Endothelial cell (in vitro differentiated cells): ENCODE measurements around the gene SRGAP3. TPM values are rescaled to one million over a fixed set of nuclear protein-coding genes. Genes with fewer than 3 reads are reported as not detected.

Source experiments
- DNase-seq: peaks from one replicate; pipeline ENCODE4 v3.0.0; 2021; ENCODE audit warnings: low spot score
- H3K27ac Mint-ChIP-seq: one replicate; pipeline ENCODE4 v1.8.0; 2021; ENCODE audit warnings: mixed read lengths, inconsistent platforms; ENCODE audit not compliant: unreplicated experiment
- H3K27me3 Mint-ChIP-seq: one replicate; pipeline ENCODE4 v1.8.0; 2021; ENCODE audit warnings: mild to moderate bottlenecking, moderate library complexity, mixed read lengths, inconsistent platforms; ENCODE audit not compliant: unreplicated experiment
- H3K36me3 Mint-ChIP-seq: one replicate; pipeline ENCODE4 v1.8.0; 2021; ENCODE audit warnings: mild to moderate bottlenecking, low read depth, mixed read lengths, inconsistent platforms; ENCODE audit not compliant: unreplicated experiment
- H3K4me1 Mint-ChIP-seq: one replicate; pipeline ENCODE4 v1.8.0; 2021; ENCODE audit warnings: mild to moderate bottlenecking, mixed read lengths, inconsistent platforms; ENCODE audit not compliant: unreplicated experiment
- H3K4me3 Mint-ChIP-seq: one replicate; pipeline ENCODE4 v1.8.0; 2021; ENCODE audit warnings: mild to moderate bottlenecking, mixed read lengths, inconsistent platforms; ENCODE audit not compliant: unreplicated experiment
- H3K9me3 Mint-ChIP-seq: one replicate; pipeline ENCODE4 v1.8.0; 2021; ENCODE audit warnings: mixed read lengths, inconsistent platforms; ENCODE audit not compliant: unreplicated experiment
- CTCF ChIP-seq: fragments of 200-600 bp; sonication (generic); IDR thresholded peaks from one replicate; pipeline ENCODE4 v1.5.0; 2021; ENCODE audit warnings: antibody characterized with exemption; ENCODE audit not compliant: unreplicated experiment
- total RNA-seq: library from RNA; stranded (reverse); fragmentation: NEBNext Ultra II Directional; extraction: Animal tissue kit (Norgen Biotek cat#: 25700); gene quantifications from one replicate; pipeline ENCODE4 v1.2.1, GENCODE V29; 2021; ENCODE audit not compliant: unreplicated experiment

Gene SRGAP3
- total RNA-seq, 1 donor from 2014 or later: 12.0 TPM

- no peaks in the 10 kb centered on the region for H3K36me3 Mint-ChIP-seq
- no peak for TF ChIP-seq CTCF
- no peaks in the 10 kb centered on the region for H3K4me1 Mint-ChIP-seq
- no peak for DNase-seq
- H3K27ac Mint-ChIP-seq: no peak overlapping the region
- no peak overlapping the region for H3K4me3 Mint-ChIP-seq
- peaks cover 4% of the 10 kb centered on the region for H3K27me3 Mint-ChIP-seq
- H3K9me3 Mint-ChIP-seq: no peaks in the 10 kb centered on the region
These were observed 38.1 kb downstream of the SRGAP3 start for GRCh38 chr3:9211155-9211950.

- no peak for DNase-seq
- Mint-ChIP-seq H3K36me3 (no peaks in the 10 kb centered on the region), H3K4me1 (no peaks in the 10 kb centered on the region), H3K4me3 (no peak overlapping the region), H3K27me3 (peaks cover 4% of the 10 kb centered on the region), H3K27ac (no peak overlapping the region), H3K9me3 (no peaks in the 10 kb centered on the region)
- TF ChIP-seq CTCF: no peak
These were observed 39.7 kb downstream of the SRGAP3 start for GRCh38 chr3:9209777-9210176.

- H3K4me1 Mint-ChIP-seq: no peaks in the 10 kb centered on the region
- no peaks in the 10 kb centered on the region for H3K36me3 Mint-ChIP-seq
- no peak for DNase-seq
- no peak overlapping the region for H3K4me3 Mint-ChIP-seq
- H3K9me3 Mint-ChIP-seq: no peaks in the 10 kb centered on the region
- no peak overlapping the region for H3K27ac Mint-ChIP-seq
- TF ChIP-seq CTCF: no peak
- H3K27me3 Mint-ChIP-seq: peaks cover 3% of the 10 kb centered on the region
These were observed 40.8 kb downstream of the SRGAP3 start for GRCh38 chr3:9208605-9209152.

- Mint-ChIP-seq H3K27ac (no peak overlapping the region), H3K27me3 (peaks cover 2% of the 10 kb centered on the region), H3K4me3 (no peak overlapping the region), H3K9me3 (no peaks in the 10 kb centered on the region), H3K36me3 (no peaks in the 10 kb centered on the region), H3K4me1 (no peaks in the 10 kb centered on the region)
- no peak for TF ChIP-seq CTCF
- no peak for DNase-seq
These were observed 42.2 kb downstream of the SRGAP3 start for GRCh38 chr3:9207116-9207763.

GRCh38 chr3:9206287-9206686 lies 43.2 kb downstream of the SRGAP3 start:
- Mint-ChIP-seq H3K27ac (no peak overlapping the region), H3K9me3 (no peaks in the 10 kb centered on the region), H3K36me3 (no peaks in the 10 kb centered on the region), H3K4me3 (no peak overlapping the region), H3K4me1 (no peaks in the 10 kb centered on the region), H3K27me3 (peaks cover 2% of the 10 kb centered on the region)
- no peak for DNase-seq
- no peak for TF ChIP-seq CTCF
